K562 (cell line): Measurements from ENCODE around the gene RIOK3. TPM values are rescaled to one million over a fixed set of nuclear protein-coding genes. Genes with fewer than 3 reads are reported as not detected.

Source experiments
- BRF1 ChIP-seq: IDR thresholded peaks from 3 replicates; pipeline ENCODE4 v1.6.1; 2011; ENCODE audit warnings: borderline replicate concordance, mild to moderate bottlenecking; ENCODE audit not compliant: insufficient read length; ENCODE audit errors: extremely low read depth
- COPS2 ChIP-seq: fragments of 450-650 bp; conservative IDR thresholded peaks from 2 replicates; pipeline ENCODE4 v1.6.1; 2016; ENCODE audit warnings: mild to moderate bottlenecking, moderate library complexity
- HOXB6 ChIP-seq: fragments of 250-450 bp; sonication (Bioruptor Pico); IDR thresholded peaks from 2 replicates; pipeline ENCODE4 v1.5.1; 2022; ENCODE audit warnings: mild to moderate bottlenecking, borderline replicate concordance
- KDM5B ChIP-seq: fragments of 200-600 bp; sonication (generic); IDR thresholded peaks from 2 replicates; pipeline ENCODE4 v1.6.1; 2012; ENCODE audit warnings: low read depth, mild to moderate bottlenecking, moderate library complexity, low read length, control low read depth, inconsistent platforms; ENCODE audit not compliant: insufficient replicate concordance
- MCM7 ChIP-seq, 2 experiments: fragments of 450-650 bp; IDR thresholded peaks; 2 replicates each; pipeline ENCODE4 v1.6.1; 2016 to 2018
- MEF2D ChIP-seq: conservative IDR thresholded peaks from 2 replicates; pipeline ENCODE4 v1.6.1; 2016; ENCODE audit warnings: low read depth, missing genetic modification characterization, missing compliant biosample characterization
- NFE2 ChIP-seq: IDR thresholded peaks from 2 replicates; pipeline ENCODE4 v1.6.1; 2014; ENCODE audit warnings: antibody characterized with exemption, low read depth
- NR2C2 ChIP-seq, 2 experiments: fragments of 200-800 bp in 1 of 2; sonication (Bioruptor generic) in 1 of 2; sonication (generic) in 1 of 2; formaldehyde crosslinking in 1 of 2; IDR thresholded peaks; 2 replicates each; pipeline versions ENCODE4 v1.6.1 to v1.8.0; 2016 to 2022; ENCODE audit warnings: mild to moderate bottlenecking in 1 of 2, missing compliant biosample characterization in 1 of 2, missing genetic modification characterization in 1 of 2, missing genetic modification reagents in 1 of 2
- PHF21A ChIP-seq: fragments of 450-650 bp; IDR thresholded peaks from 2 replicates; pipeline ENCODE4 v1.6.1; 2017; ENCODE audit warnings: low read depth, borderline replicate concordance
- PTRF ChIP-seq: fragments of 450-650 bp; IDR thresholded peaks from 2 replicates; pipeline ENCODE4 v1.6.1; 2016; ENCODE audit warnings: mild to moderate bottlenecking, missing genetic modification characterization, missing compliant biosample characterization
- SMARCE1 ChIP-seq: fragments of 450-650 bp; IDR thresholded peaks from 2 replicates; pipeline ENCODE4 v1.7.1; 2016; ENCODE audit warnings: mild to moderate bottlenecking
- ZC3H8 ChIP-seq: fragments of 450-650 bp; IDR thresholded peaks from 2 replicates; pipeline ENCODE4 v1.6.1; 2017
- ZNF124 ChIP-seq: sonication (generic); formaldehyde crosslinking; IDR thresholded peaks from 2 replicates; pipeline ENCODE4 v1.8.1; 2022; ENCODE audit warnings: missing genetic modification reagents
- ZNF143 ChIP-seq: sonication (generic); formaldehyde crosslinking; IDR thresholded peaks from 2 replicates; pipeline ENCODE4 v1.9.0; 2022; ENCODE audit warnings: mild to moderate bottlenecking, missing genetic modification reagents
- ZNF282 ChIP-seq: sonication (generic); formaldehyde crosslinking; IDR thresholded peaks from 2 replicates; pipeline ENCODE4 v1.8.1; 2023; ENCODE audit warnings: missing genetic modification reagents
- ZNF41 ChIP-seq: fragments of 250-450 bp; sonication (Bioruptor Pico); conservative IDR thresholded peaks from 2 replicates; pipeline ENCODE4 v1.4.0; 2020; ENCODE audit warnings: mild to moderate bottlenecking
- ZNF589 ChIP-seq: fragments of 200-800 bp; sonication (Bioruptor generic); IDR thresholded peaks from 2 replicates; pipeline ENCODE4 v1.6.1; 2016; ENCODE audit warnings: low read depth, missing genetic modification characterization, missing compliant biosample characterization
- polyA plus RNA-seq, 8 experiments: library from polyadenylated mRNA; depleted of rRNA in 4 of 8; stranded (reverse) in 5 of 8; unstranded in 3 of 8; fragments of >200 nt; fragmentation: Nextera tagmentation in 2 of 8; fragmentation: Illumina TruSeq in 1 of 8; extraction: Ambion mirVana in 2 of 8; extraction: Trizol in 1 of 8; gene quantifications; 2 replicates each; pipeline versions ENCODE4 v1.2.1 to v1.2.3, GENCODE V29; 2011 to 2014; ENCODE audit warnings: inconsistent platforms in 1 of 8, missing spikeins in 1 of 8
- total RNA-seq, 7 experiments: library from RNA; depleted of rRNA in 6 of 7; stranded (reverse); fragments of >200 nt in 6 of 7; fragmentation: Illumina TruSeq in 2 of 7; extraction: Trizol in 2 of 7; gene quantifications; 2 replicates each; pipeline versions ENCODE4 v1.2.1 to v1.2.3, GENCODE V29; 2011 to 2021; ENCODE audit warnings: low replicate concordance in 1 of 7
- TF ChIP-seq, protein P1 (sequence below): fragments of 250-450 bp; sonication (Bioruptor Pico); IDR thresholded peaks from 2 replicates; pipeline ENCODE4 v1.5.0; 2020; ENCODE audit warnings: mild to moderate bottlenecking
- TF ChIP-seq, protein P2 (sequence below): fragments of 450-650 bp; formaldehyde crosslinking; IDR thresholded peaks from 2 replicates; pipeline ENCODE4 v1.4.0; 2022; ENCODE audit warnings: mild to moderate bottlenecking, moderate library complexity
- TF ChIP-seq, protein P3 (sequence below), 2 experiments: fragments of 200-800 bp in 1 of 2; sonication (Bioruptor generic) in 1 of 2; sonication (generic) in 1 of 2; formaldehyde crosslinking in 1 of 2; IDR thresholded peaks in 1 of 2; conservative IDR thresholded peaks in 1 of 2; 2 replicates each; pipeline versions ENCODE4 v1.5.0 to v1.6.1; 2016 to 2020; ENCODE audit warnings: missing compliant biosample characterization in 1 of 2, missing genetic modification characterization in 1 of 2, missing genetic modification reagents in 1 of 2
- TF ChIP-seq, protein P4 (sequence below), 2 experiments: fragments of 450-650 bp in 1 of 2; sonication (generic) in 1 of 2; formaldehyde crosslinking in 1 of 2; IDR thresholded peaks in 1 of 2; conservative IDR thresholded peaks in 1 of 2; 2 replicates each; pipeline versions ENCODE4 v1.6.1 to v1.8.1; 2016 to 2023; ENCODE audit warnings: mild to moderate bottlenecking in 2 of 2, moderate library complexity in 2 of 2, inconsistent platforms in 1 of 2, missing genetic modification reagents in 1 of 2

Gene RIOK3
- total and polyA plus RNA-seq, 9 of the 15 experiments (the other 6 are each of a cell fraction or from before 2014, with no cell fraction given) = 21.4 to 89.5 (median 62.9) TPM

DNA sequence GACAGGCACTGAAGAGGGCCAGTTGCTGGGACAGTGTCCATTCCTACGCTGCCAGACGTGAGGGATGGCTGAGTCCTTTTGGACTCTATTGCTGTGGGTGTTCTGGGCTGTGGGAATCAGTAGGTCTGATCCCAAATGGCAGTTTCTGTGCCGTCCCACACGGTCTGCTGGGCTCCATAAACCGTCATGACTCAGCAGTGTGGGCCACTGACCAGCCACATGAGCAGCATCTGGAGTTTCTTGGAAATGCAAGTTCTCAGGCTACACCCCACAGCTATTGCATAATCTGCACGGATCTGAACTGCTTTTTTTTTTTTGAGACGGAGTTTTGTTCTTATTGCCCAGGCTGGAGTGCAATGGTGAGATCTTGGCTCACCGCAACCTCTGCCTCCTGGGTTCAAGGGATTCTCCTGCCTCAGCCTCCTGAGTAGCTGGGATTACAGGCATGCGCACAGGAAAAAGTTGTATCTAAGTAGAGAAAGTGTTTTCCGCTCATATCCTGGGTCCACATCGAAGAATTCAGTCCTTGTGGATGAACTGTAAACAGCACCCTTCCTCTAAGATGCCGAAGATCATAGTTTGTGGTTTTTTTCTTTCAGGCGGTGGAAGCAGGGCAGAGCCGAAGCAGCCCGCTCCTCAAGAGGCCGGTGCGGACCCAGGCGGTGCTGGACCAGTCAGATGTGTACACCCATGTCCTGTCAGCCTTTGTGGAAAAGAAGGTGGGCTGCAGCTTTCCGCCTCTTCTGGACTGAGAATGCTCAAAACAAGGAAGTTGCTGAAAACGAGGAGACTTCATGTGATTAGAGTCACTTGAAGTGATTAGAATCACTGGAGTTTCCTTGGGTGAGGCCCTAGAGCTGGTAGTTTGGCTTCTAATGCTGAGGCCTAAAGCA is 75.7 kb downstream of the RIOK3 start (continued):
- TF ChIP-seq KDM5B = no peak
- 0 out of 4 replicates have a peak, but pooled peaks of 1 of the 2 experiments have one; percentile 45 for TF ChIP-seq MCM7 (IDR thresholded peaks at IDR 0.05)
- TF ChIP-seq PTRF (tag) = no peak
- peak; percentile 73; the same call in 1 of the 2 replicates for TF ChIP-seq PHF21A
- TF ChIP-seq, protein P1, sequence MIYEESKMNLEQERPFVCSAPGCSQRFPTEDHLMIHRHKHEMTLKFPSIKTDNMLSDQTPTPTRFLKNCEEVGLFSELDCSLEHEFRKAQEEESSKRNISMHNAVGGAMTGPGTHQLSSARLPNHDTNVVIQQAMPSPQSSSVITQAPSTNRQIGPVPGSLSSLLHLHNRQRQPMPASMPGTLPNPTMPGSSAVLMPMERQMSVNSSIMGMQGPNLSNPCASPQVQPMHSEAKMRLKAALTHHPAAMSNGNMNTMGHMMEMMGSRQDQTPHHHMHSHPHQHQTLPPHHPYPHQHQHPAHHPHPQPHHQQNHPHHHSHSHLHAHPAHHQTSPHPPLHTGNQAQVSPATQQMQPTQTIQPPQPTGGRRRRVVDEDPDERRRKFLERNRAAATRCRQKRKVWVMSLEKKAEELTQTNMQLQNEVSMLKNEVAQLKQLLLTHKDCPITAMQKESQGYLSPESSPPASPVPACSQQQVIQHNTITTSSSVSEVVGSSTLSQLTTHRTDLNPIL (CRISPR knock-in tag) = no peak
- no peak for TF ChIP-seq HOXB6 (CRISPR knock-in tag)
- no peak for TF ChIP-seq ZNF282
- TF ChIP-seq, protein P2, sequence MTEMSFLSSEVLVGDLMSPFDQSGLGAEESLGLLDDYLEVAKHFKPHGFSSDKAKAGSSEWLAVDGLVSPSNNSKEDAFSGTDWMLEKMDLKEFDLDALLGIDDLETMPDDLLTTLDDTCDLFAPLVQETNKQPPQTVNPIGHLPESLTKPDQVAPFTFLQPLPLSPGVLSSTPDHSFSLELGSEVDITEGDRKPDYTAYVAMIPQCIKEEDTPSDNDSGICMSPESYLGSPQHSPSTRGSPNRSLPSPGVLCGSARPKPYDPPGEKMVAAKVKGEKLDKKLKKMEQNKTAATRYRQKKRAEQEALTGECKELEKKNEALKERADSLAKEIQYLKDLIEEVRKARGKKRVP = peak; percentile 31; the same call in 1 of the 2 replicates
- no peak for TF ChIP-seq ZNF589
- no peak for TF ChIP-seq BRF1
- 0 out of 2 replicates have a peak, but pooled peaks have one; percentile 28 for TF ChIP-seq ZNF143
- no peak for TF ChIP-seq ZNF41
- peak; percentile 92 for TF ChIP-seq SMARCE1
- peak; percentile 65 for TF ChIP-seq MEF2D (tag)
- peak; percentile 99 for TF ChIP-seq NFE2
- TF ChIP-seq, protein P3, sequence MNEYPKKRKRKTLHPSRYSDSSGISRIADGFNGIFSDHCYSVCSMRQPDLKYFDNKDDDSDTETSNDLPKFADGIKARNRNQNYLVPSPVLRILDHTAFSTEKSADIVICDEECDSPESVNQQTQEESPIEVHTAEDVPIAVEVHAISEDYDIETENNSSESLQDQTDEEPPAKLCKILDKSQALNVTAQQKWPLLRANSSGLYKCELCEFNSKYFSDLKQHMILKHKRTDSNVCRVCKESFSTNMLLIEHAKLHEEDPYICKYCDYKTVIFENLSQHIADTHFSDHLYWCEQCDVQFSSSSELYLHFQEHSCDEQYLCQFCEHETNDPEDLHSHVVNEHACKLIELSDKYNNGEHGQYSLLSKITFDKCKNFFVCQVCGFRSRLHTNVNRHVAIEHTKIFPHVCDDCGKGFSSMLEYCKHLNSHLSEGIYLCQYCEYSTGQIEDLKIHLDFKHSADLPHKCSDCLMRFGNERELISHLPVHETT (CRISPR knock-in tag; conservative IDR thresholded peaks at IDR 0.05 in 1 of 2, IDR thresholded peaks at IDR 0.05 in 1 of 2) = peak in 1 of 2 experiments; percentile 23; a peak in 1 of 4 replicates
- no peak for TF ChIP-seq COPS2
- TF ChIP-seq, protein P4, sequence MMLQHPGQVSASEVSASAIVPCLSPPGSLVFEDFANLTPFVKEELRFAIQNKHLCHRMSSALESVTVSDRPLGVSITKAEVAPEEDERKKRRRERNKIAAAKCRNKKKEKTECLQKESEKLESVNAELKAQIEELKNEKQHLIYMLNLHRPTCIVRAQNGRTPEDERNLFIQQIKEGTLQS (IDR thresholded peaks at IDR 0.05) = peak; percentile 96
- TF ChIP-seq, protein P4 (CRISPR knock-in tag; conservative IDR thresholded peaks at IDR 0.05) = no peak; the same call in 1 of the 2 replicates
- TF ChIP-seq ZNF124 = no peak
- no peak for TF ChIP-seq NR2C2 (CRISPR knock-in tag; IDR thresholded peaks at IDR 0.05)
- peak; percentile 51; the same call in 1 of the 2 replicates for TF ChIP-seq NR2C2 (tag; IDR thresholded peaks at IDR 0.05)
- no peak for TF ChIP-seq ZC3H8
